ENCODE results near the gene ZC3H4. TPM values are rescaled to one million over a fixed set of nuclear protein-coding genes. Genes with fewer than 3 reads are reported as not detected.
A peak's percentile ranks its signal among the peaks of the same experiment; 100 is the strongest.
"Not testable (repeated sequence)": the region's sequence is repeated elsewhere in the genome, so short reads cannot be mapped to it uniquely, and the experiment has no call there.

The ZC3H4 gene
- total and polyA plus RNA-seq, 7 donors: 5.4 to 25.3 (median 20.4) TPM

- Histone ChIP-seq H3K9me3 (no peaks in the 10 kb centered on the region), H3K27ac (no peak overlapping the region), H3K4me3 (no peak overlapping the region), H3K27me3 (no peaks in the 10 kb centered on the region), H3K36me3 (peaks cover 26 to 88% (median 57%) of the 10 kb centered on the region in 4 donors), H3K4me1 (peaks cover 0 to 6% (median 4%) of the 10 kb centered on the region in 4 donors)
- intact Hi-C loops (cut with DNase I): no loop called here
- 95 to 98% methylated on average over 5 of the region's 5 CpGs for whole genome bisulfite sequencing, 2 donors
- DNase-seq: no peak
- TF ChIP-seq EP300 (IDR thresholded peaks at IDR 0.05) (no peak), POLR2AphosphoS5 (IDR thresholded peaks at IDR 0.05) (no peak), POLR2A (IDR thresholded peaks at IDR 0.05) (no peak), CTCF (IDR thresholded peaks at IDR 0.05) (no peak)
Observed at GRCh38 chr19:47082493-47082892, 31.1 kb downstream of the ZC3H4 start.

GRCh38 chr19:47081095-47081494 is 32.5 kb downstream of the ZC3H4 start:
- intact Hi-C loops (cut with DNase I): no loop called here

GRCh38 chr19:47078351-47078750 is 35.2 kb downstream of the ZC3H4 start:
- H3K9me3 ChIP-seq; H3K27me3 ChIP-seq; DNase-seq; H3K4me3 ChIP-seq; H3K4me1 ChIP-seq; H3K27ac ChIP-seq; intact Hi-C loops (cut with DNase I): not testable (repeated sequence)
- 95 to 97% methylated on average over 13 of the region's 13 CpGs for WGBS, 2 donors
- peaks cover 6 to 87% (median 40%) of the 10 kb centered on the region in 4 donors for H3K36me3 ChIP-seq

More at GRCh38 chr19:47081095-47081494, 32.5 kb downstream of the ZC3H4 start:
- WGBS, 2 donors: 90 to 92% methylated on average over 6 of the region's 6 CpGs
- H3K27me3 ChIP-seq: no peaks in the 10 kb centered on the region
- TF ChIP-seq POLR2A (IDR thresholded peaks at IDR 0.05) (no peak), POLR2AphosphoS5 (IDR thresholded peaks at IDR 0.05) (no peak), CTCF (IDR thresholded peaks at IDR 0.05) (no peak), EP300 (IDR thresholded peaks at IDR 0.05) (no peak)
- H3K4me1 ChIP-seq: peaks cover 0 to 6% (median 4%) of the 10 kb centered on the region in 4 donors
- DNase-seq: no peak
- no peaks in the 10 kb centered on the region for H3K9me3 ChIP-seq
- H3K27ac ChIP-seq: peak overlapping the region in 1 of 4 donors; percentile 17
- H3K4me3 ChIP-seq: no peak overlapping the region
- peaks cover 20 to 89% (median 53%) of the 10 kb centered on the region in 4 donors for H3K36me3 ChIP-seq

- no peak for DNase-seq
- no peak for TF ChIP-seq EP300 (IDR thresholded peaks at IDR 0.05)
- TF ChIP-seq POLR2AphosphoS5 (IDR thresholded peaks at IDR 0.05): no peak
- no peak for TF ChIP-seq POLR2A (IDR thresholded peaks at IDR 0.05)
- no peak for TF ChIP-seq CTCF (IDR thresholded peaks at IDR 0.05)
- peaks cover 0 to 6% (median 4%) of the 10 kb centered on the region in 4 donors for H3K4me1 ChIP-seq
- no peak overlapping the region for H3K27ac ChIP-seq
- 83 to 84% methylated on average over 13 of the region's 13 CpGs for WGBS, 2 donors
- intact Hi-C loops (cut with DNase I): no loop called here
- H3K27me3 ChIP-seq: no peaks in the 10 kb centered on the region
- H3K36me3 ChIP-seq: peaks cover 4 to 87% (median 36%) of the 10 kb centered on the region in 4 donors
- no peaks in the 10 kb centered on the region for H3K9me3 ChIP-seq
- H3K4me3 ChIP-seq: no peak overlapping the region
Observed at GRCh38 chr19:47075941-47076340, 37.6 kb downstream of the ZC3H4 start.

GRCh38 chr19:47075179-47075810 is 38.3 kb downstream of the ZC3H4 start:
- TF ChIP-seq POLR2AphosphoS5 (IDR thresholded peaks at IDR 0.05) (no peak), POLR2A (IDR thresholded peaks at IDR 0.05) (no peak), CTCF (IDR thresholded peaks at IDR 0.05) (no peak), EP300 (IDR thresholded peaks at IDR 0.05) (no peak)
- no peak for DNase-seq
- no peaks in the 10 kb centered on the region for H3K27me3 ChIP-seq
- no peak overlapping the region for H3K27ac ChIP-seq
- intact Hi-C loops (cut with DNase I): no loop called here
- peaks cover 0 to 87% (median 39%) of the 10 kb centered on the region in 4 donors for H3K36me3 ChIP-seq
- H3K4me1 ChIP-seq: peaks cover 0 to 6% (median 4%) of the 10 kb centered on the region in 4 donors
- no peak overlapping the region for H3K4me3 ChIP-seq
- 77 to 87% methylated on average over 15 of the region's 15 CpGs for WGBS, 2 donors
- H3K9me3 ChIP-seq: no peaks in the 10 kb centered on the region

Data from sigmoid colon (tissue), 7 donors.